A673 (cell line): ENCODE data around the gene NPLOC4. TPM values are rescaled to one million over a fixed set of nuclear protein-coding genes. Genes with fewer than 3 reads are reported as not detected.

Experiments used
- BruUV-seq: library from RNA; stranded (reverse); fragments of 400-500 nt; replicated peaks from 2 replicates; lab custom pipeline; 2021; lab: Mats Ljungman, UMichigan
- CTCF ChIA-PET: fragments of 300-600 bp; sonication (Branson Sonifier 250); formaldehyde crosslinking; loops from one replicate; lab custom pipeline; 2022; ENCODE audit warnings: antibody characterized with exemption; lab: Charles Lee
- POLR2A ChIA-PET: fragments of 300-600 bp; sonication (Branson Sonifier 250); formaldehyde crosslinking; loops from one replicate; lab custom pipeline; 2022; ENCODE audit warnings: antibody characterized with exemption; ENCODE audit not compliant: low non-redundant PET; lab: Charles Lee
- DNase-seq: peaks from one replicate; pipeline ENCODE4 v3.0.0-alpha.2; 2015; ENCODE audit warnings: low spot score
- H3K27ac ChIP-seq: fragments of 200-600 bp; sonication (generic); 2 replicates; pipeline ENCODE4 v1.5.1; 2016; ENCODE audit warnings: mixed run types, low read depth, mild to moderate bottlenecking, mixed read lengths, antibody characterized with exemption, low read length; ENCODE audit not compliant: poor library complexity, severe bottlenecking
- H3K27me3 ChIP-seq: fragments of 200-600 bp; sonication (generic); replicated peaks from 2 replicates; pipeline ENCODE4 v1.6.1; 2017; ENCODE audit warnings: mixed run types, low read depth, mild to moderate bottlenecking, mixed read lengths, antibody characterized with exemption, low read length; ENCODE audit not compliant: insufficient read depth, poor library complexity
- H3K36me3 ChIP-seq: fragments of 200-600 bp; sonication (generic); 2 replicates; pipeline ENCODE4 v1.6.1; 2016; ENCODE audit warnings: mixed run types, mild to moderate bottlenecking, mixed read lengths, antibody characterized with exemption, low read length; ENCODE audit not compliant: insufficient read depth, poor library complexity, severe bottlenecking
- H3K4me1 ChIP-seq: fragments of 200-600 bp; sonication (generic); 2 replicates; pipeline ENCODE4 v1.6.1; 2017; ENCODE audit warnings: mixed run types, mild to moderate bottlenecking, mixed read lengths, antibody characterized with exemption, low read length; ENCODE audit not compliant: insufficient read depth, poor library complexity, severe bottlenecking
- H3K4me3 ChIP-seq: fragments of 200-600 bp; sonication (generic); 2 replicates; pipeline ENCODE4 v1.5.1; 2016; ENCODE audit warnings: low read depth, mixed run types, mild to moderate bottlenecking, mixed read lengths, low read length; ENCODE audit not compliant: poor library complexity, severe bottlenecking
- H3K9me3 ChIP-seq: fragments of 200-600 bp; sonication (generic); 2 replicates; pipeline ENCODE4 v1.6.1; 2016; ENCODE audit warnings: mixed run types, low read depth, mild to moderate bottlenecking, mixed read lengths, antibody characterized with exemption, low read length; ENCODE audit not compliant: poor library complexity, severe bottlenecking
- EZH2 ChIP-seq: fragments of 200-600 bp; sonication (generic); IDR thresholded peaks from 2 replicates; pipeline ENCODE4 v1.6.1; 2017; ENCODE audit warnings: borderline replicate concordance, low read depth, mild to moderate bottlenecking, mixed read lengths, antibody characterized with exemption, low read length; ENCODE audit not compliant: poor library complexity, severe bottlenecking
- intact Hi-C: fragments of 100-400 bp; cut with micrococcal nuclease; formaldehyde crosslinking; loops from one replicate; pipeline ENCODE4 v1.10.0; 2022; ENCODE audit not compliant: unreplicated experiment
- total RNA-seq: library from RNA; stranded (reverse); gene quantifications from 2 replicates; pipeline ENCODE4 v1.2.3, GENCODE V29; 2021
- TF ChIP-seq, protein P1 (sequence below): fragments of 300-800, 200-600 bp; sonication (generic); conservative IDR thresholded peaks from 2 replicates; pipeline ENCODE4 v1.5.1; 2017; ENCODE audit warnings: low read depth, mild to moderate bottlenecking, antibody characterized with exemption, low read length, moderate library complexity, mixed read lengths

The NPLOC4 gene
- total RNA-seq, 1 experiment from 2014 or later: 195 TPM

DNA sequence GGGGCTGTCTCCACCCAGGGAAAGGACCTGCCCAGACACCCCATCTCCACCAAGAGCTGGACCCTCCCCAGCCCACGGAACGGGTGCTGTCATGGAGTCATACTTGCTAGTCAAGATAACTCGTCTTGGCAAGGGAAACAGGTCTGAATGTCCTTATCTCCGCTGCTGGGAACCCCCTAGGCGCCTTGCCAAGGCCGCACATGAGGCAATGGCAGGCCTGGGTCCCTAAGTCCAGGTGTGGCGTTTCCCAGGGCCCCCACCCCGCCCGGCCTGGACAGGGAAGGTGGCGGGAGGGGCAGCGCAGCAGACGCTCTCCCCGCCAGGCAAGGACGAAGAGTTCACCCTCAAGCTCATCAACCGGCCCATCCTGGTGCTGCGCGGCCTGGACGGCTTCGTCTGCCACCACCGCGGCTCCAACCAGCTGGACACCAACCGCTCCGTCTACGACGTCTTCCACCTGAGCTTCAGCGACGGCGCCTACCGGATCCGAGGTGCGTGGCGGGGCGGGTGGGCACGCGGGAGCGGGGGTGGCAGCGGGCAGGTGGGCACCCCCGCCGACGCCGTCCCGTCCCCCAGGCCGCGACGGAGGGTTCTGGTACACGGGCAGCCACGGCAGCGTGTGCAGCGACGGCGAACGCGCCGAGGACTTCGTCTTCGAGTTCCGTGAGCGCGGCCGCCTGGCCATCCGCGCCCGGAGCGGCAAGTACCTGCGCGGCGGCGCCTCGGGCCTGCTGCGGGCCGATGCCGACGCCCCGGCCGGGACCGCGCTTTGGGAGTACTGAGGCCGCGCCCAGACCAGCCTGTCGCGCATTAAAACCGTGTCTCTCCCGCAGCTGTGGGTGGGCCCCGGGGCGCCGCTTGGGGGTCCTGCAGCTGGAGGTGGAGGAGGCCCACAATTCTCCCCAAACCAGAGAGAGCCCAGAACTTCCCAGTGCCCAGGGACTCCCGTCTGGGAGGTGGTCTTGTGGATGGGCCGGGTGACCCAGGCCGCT lies 100.3 kb downstream of the NPLOC4 start:
- ChIA-PET POLR2A (no interaction called here), CTCF (no interaction called here)
- H3K27me3 ChIP-seq: peaks cover 11% of the 10 kb centered on the region
- no peak overlapping the region for H3K27ac ChIP-seq
- BruUV-seq: no TSS peak
- H3K4me3 ChIP-seq: no peak overlapping the region
- H3K9me3 ChIP-seq: no peaks in the 10 kb centered on the region
- TF ChIP-seq EZH2: no peak
- TF ChIP-seq, protein P1, sequence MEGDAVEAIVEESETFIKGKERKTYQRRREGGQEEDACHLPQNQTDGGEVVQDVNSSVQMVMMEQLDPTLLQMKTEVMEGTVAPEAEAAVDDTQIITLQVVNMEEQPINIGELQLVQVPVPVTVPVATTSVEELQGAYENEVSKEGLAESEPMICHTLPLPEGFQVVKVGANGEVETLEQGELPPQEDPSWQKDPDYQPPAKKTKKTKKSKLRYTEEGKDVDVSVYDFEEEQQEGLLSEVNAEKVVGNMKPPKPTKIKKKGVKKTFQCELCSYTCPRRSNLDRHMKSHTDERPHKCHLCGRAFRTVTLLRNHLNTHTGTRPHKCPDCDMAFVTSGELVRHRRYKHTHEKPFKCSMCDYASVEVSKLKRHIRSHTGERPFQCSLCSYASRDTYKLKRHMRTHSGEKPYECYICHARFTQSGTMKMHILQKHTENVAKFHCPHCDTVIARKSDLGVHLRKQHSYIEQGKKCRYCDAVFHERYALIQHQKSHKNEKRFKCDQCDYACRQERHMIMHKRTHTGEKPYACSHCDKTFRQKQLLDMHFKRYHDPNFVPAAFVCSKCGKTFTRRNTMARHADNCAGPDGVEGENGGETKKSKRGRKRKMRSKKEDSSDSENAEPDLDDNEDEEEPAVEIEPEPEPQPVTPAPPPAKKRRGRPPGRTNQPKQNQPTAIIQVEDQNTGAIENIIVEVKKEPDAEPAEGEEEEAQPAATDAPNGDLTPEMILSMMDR: no peak
- H3K4me1 ChIP-seq: no peaks in the 10 kb centered on the region
- H3K36me3 ChIP-seq: no peaks in the 10 kb centered on the region
- intact Hi-C loops: no loop called here
- DNase-seq: no peak

DNA sequence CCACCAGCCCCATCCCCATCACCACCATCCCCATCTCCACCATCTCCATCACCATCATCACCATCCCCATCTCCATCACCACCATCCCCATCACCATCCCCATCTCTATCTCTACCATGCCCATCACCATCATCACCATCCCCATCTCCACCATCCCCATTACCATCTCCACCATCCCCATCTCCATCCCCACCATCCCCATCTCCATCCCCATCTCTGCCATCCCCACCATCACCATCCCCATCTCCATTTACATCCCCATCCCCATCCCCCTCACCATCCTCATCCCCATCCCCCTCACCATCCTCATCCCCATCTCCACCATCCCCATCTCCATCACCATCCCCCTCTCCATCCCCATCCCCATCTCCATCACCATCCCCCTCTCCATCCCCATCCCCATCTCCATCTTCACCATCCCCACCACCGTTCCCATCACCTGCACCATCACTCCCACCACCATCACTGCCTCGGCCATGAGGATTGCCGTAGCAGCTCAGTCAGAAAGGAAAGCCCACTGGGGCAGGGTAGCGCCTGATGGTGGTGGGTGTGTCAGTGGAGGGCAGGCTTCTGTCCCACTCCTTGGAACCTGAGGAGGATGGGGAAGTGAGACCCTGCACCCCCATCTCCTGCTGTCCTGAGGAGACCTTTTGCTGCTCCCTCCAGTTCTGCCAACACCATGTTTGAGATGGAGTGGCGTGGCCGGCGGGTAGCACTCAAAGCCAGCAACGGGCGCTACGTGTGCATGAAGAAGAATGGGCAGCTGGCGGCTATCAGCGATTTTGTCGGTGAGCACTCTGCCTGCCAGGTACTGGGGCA lies 101.2 kb downstream of the NPLOC4 start:
- CTCF ChIA-PET: no interaction called here
- no TSS peak for BruUV-seq
- Histone ChIP-seq H3K4me1 (no peaks in the 10 kb centered on the region), H3K27me3 (peaks cover 11% of the 10 kb centered on the region), H3K36me3 (no peaks in the 10 kb centered on the region), H3K9me3 (no peaks in the 10 kb centered on the region), H3K27ac (no peak overlapping the region), H3K4me3 (no peak overlapping the region)
- POLR2A ChIA-PET: no interaction called here
- no peak for DNase-seq
- intact Hi-C loops: no loop called here
- TF ChIP-seq, protein P1: no peak
- TF ChIP-seq EZH2: no peak

DNA sequence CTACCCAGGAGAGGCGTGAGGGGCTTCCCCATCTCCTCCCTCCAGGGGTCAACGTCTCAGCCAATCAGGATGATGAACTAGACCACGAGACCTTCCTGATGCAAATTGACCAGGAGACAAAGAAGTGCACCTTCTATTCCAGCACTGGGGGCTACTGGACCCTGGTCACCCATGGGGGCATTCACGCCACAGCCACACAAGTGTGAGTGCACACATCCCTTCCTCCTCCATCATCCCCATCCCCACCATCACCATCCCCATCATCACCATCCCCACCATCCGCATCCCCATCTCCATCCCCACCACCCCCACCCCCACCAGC lies 101.9 kb downstream of the NPLOC4 start:
- CTCF ChIA-PET: no interaction called here
- no peaks in the 10 kb centered on the region for H3K9me3 ChIP-seq
- H3K27me3 ChIP-seq: peaks cover 11% of the 10 kb centered on the region
- DNase-seq: no peak
- TF ChIP-seq EZH2: no peak
- TF ChIP-seq, protein P1: no peak
- H3K4me3 ChIP-seq: no peak overlapping the region
- POLR2A ChIA-PET: no interaction called here
- H3K36me3 ChIP-seq: no peaks in the 10 kb centered on the region
- no peak overlapping the region for H3K27ac ChIP-seq
- no TSS peak for BruUV-seq
- intact Hi-C loops: no loop called here
- no peaks in the 10 kb centered on the region for H3K4me1 ChIP-seq
